Endothelial cell of umbilical vein (primary cell): ENCODE results near the gene GBF1. TPM values are rescaled to one million over a fixed set of nuclear protein-coding genes. Genes with fewer than 3 reads are reported as not detected.

Source experiments
- BruUV-seq: library from RNA; stranded (reverse); fragments of 400-500 nt; replicated peaks from 2 replicates; lab custom pipeline; 2021; lab: Mats Ljungman, UMichigan
- CTCF ChIA-PET: fragments of 300-600, 350-600 bp; sonication (Branson Sonifier 250); formaldehyde crosslinking; loops from one replicate; lab custom pipeline; 2021; ENCODE audit warnings: antibody characterized with exemption, inconsistent platforms; lab: Charles Lee
- POLR2A ChIA-PET: fragments of 300-600, 350-600 bp; sonication (Branson Sonifier 250); formaldehyde crosslinking; loops from one replicate; lab custom pipeline; 2021; ENCODE audit warnings: antibody characterized with exemption, inconsistent platforms; lab: Charles Lee
- DNase-seq: peaks from one replicate; pipeline ENCODE4 v3.0.0-alpha.2; 2011; ENCODE audit warnings: low read depth, low spot score
- FAIRE-seq: peaks from 2 replicates; lab custom pipeline; 2011; peaks lifted over from hg19 to GRCh38; lab: Jason Lieb, UNC
- H2AFZ ChIP-seq: 2 replicates; pipeline ENCODE4 v1.6.0; 2012; ENCODE audit warnings: low read depth, low read length, control low read depth, inconsistent platforms
- H3K27ac ChIP-seq: 2 replicates; pipeline ENCODE4 v1.5.1; 2011; ENCODE audit warnings: low read depth, mild to moderate bottlenecking, control low read depth, low read length, moderate library complexity; ENCODE audit not compliant: insufficient read depth
- H3K27me3 ChIP-seq, 2 experiments: 2 replicates each; pipeline versions ENCODE4 v1.6.0 to v1.6.1; 2011; ENCODE audit warnings: low read length in 2 of 2, mixed read lengths in 1 of 2; ENCODE audit not compliant: control insufficient read depth in 2 of 2, insufficient read depth in 2 of 2
- H3K36me3 ChIP-seq, 2 experiments: 2 replicates in 1 of 2; 3 replicates in 1 of 2; pipeline ENCODE4 v1.5.1; 2011; ENCODE audit warnings: low read length in 2 of 2, mild to moderate bottlenecking in 1 of 2, moderate library complexity in 1 of 2; ENCODE audit not compliant: control insufficient read depth in 2 of 2, insufficient read depth in 2 of 2; ENCODE audit errors: extremely low read depth in 1 of 2
- H3K4me1 ChIP-seq: 3 replicates; pipeline ENCODE4 v1.5.1; 2011; ENCODE audit warnings: mild to moderate bottlenecking, low read length; ENCODE audit not compliant: control insufficient read depth, insufficient read depth; ENCODE audit errors: extremely low read depth
- H3K4me2 ChIP-seq: 2 replicates; pipeline ENCODE4 v1.6.1; 2011; ENCODE audit warnings: low read length, control low read depth, mixed read lengths; ENCODE audit not compliant: insufficient read depth
- H3K4me3 ChIP-seq, 3 experiments: fragments of 200-600 bp in 1 of 3; sonication (generic), shearing (Covaris generic) in 1 of 3; replicated peaks in 1 of 3; 2 replicates each; pipeline ENCODE4 v1.5.1; 2011 to 2016; ENCODE audit warnings: control low read depth in 3 of 3, low read length in 3 of 3, mild to moderate bottlenecking in 2 of 3, inconsistent platforms in 1 of 3, low read depth in 1 of 3, moderate library complexity in 1 of 3; ENCODE audit not compliant: insufficient read depth in 1 of 3
- H3K79me2 ChIP-seq: 2 replicates; pipeline ENCODE4 v1.6.0; 2012; ENCODE audit warnings: low read length, inconsistent platforms; ENCODE audit not compliant: control insufficient read depth, insufficient read depth
- H3K9ac ChIP-seq: replicated peaks from 2 replicates; pipeline ENCODE3; 2011; ENCODE audit warnings: low read length, control low read depth; ENCODE audit not compliant: insufficient read depth; ENCODE audit errors: extremely low read depth
- H3K9me1 ChIP-seq: replicated peaks from 3 replicates; pipeline ENCODE4 v1.6.0; 2011; ENCODE audit warnings: mild to moderate bottlenecking, low read length; ENCODE audit not compliant: control insufficient read depth, insufficient read depth; ENCODE audit errors: extremely low read depth
- H3K9me3 ChIP-seq: replicated peaks from 2 replicates; pipeline ENCODE4 v1.5.1; 2012; ENCODE audit warnings: low read length, inconsistent platforms; ENCODE audit not compliant: control insufficient read depth, insufficient read depth
- H4K20me1 ChIP-seq: replicated peaks from 2 replicates; pipeline ENCODE3; 2011; ENCODE audit warnings: mild to moderate bottlenecking, low read length; ENCODE audit not compliant: control insufficient read depth, insufficient read depth; ENCODE audit errors: extremely low read depth
- EZH2 ChIP-seq: IDR thresholded peaks from 2 replicates; pipeline ENCODE4 v1.6.1; 2012; ENCODE audit warnings: borderline replicate concordance, low read depth, mild to moderate bottlenecking, moderate library complexity, low read length, inconsistent platforms; ENCODE audit not compliant: severe bottlenecking
- FOS ChIP-seq: IDR thresholded peaks from 2 replicates; pipeline ENCODE4 v1.6.1; 2011; ENCODE audit warnings: mild to moderate bottlenecking, low read length, moderate library complexity, borderline replicate concordance; ENCODE audit not compliant: insufficient read depth
- GATA2 ChIP-seq: IDR thresholded peaks from 2 replicates; pipeline ENCODE4 v1.7.0; 2011; ENCODE audit warnings: low read depth, mild to moderate bottlenecking, moderate library complexity, mixed read lengths, low read length; ENCODE audit not compliant: insufficient read length, insufficient read depth
- JUN ChIP-seq: IDR thresholded peaks from 2 replicates; pipeline ENCODE4 v1.6.1; 2011; ENCODE audit warnings: borderline replicate concordance, low read depth; ENCODE audit not compliant: insufficient read length, insufficient read depth
- MYC ChIP-seq: IDR thresholded peaks from one replicate; pipeline ENCODE4 v1.6.1; 2011; ENCODE audit warnings: mild to moderate bottlenecking, low read depth, low read length
- POLR2A ChIP-seq: IDR thresholded peaks from 2 replicates; pipeline ENCODE4 v1.6.1; 2012; ENCODE audit warnings: low read depth, mild to moderate bottlenecking, control low read depth, low read length
- POLR2AphosphoS5 ChIP-seq: IDR thresholded peaks from 2 replicates; pipeline ENCODE4 v1.6.1; 2012; ENCODE audit warnings: low read depth, mild to moderate bottlenecking, control low read depth, low read length, moderate library complexity; ENCODE audit not compliant: insufficient read depth
- dilution Hi-C: fragments of 300-500 bp; cut with MboI; formaldehyde crosslinking; loops from one replicate; pipeline ENCODE4 v1.15.0; 2019; ENCODE audit warnings: low sequenced_read_pairs; ENCODE audit not compliant: extremely low pct_ligation_motif_present
- intact Hi-C: fragments of 100-400 bp; cut with micrococcal nuclease; formaldehyde crosslinking; loops from one replicate; pipeline ENCODE4 v1.10.0; 2022
- polyA plus RNA-seq, 4 experiments: library from polyadenylated mRNA; depleted of rRNA in 3 of 4; stranded (reverse) in 3 of 4; unstranded in 1 of 4; fragments of >200 nt; gene quantifications; 2 replicates each; pipeline versions ENCODE4 v1.2.1 to v1.2.3, GENCODE V29; 2011 to 2012; ENCODE audit warnings: missing spikeins in 1 of 4
- total RNA-seq: library from RNA; stranded (reverse); gene quantifications from 2 replicates; pipeline ENCODE4 v1.2.3, GENCODE V29; 2021
- TF ChIP-seq, protein P1 (sequence below), 2 donors: IDR thresholded peaks; 1 replicate in 1 of 2; 2 replicates in 1 of 2; pipeline ENCODE4 v1.5.1; 2011; ENCODE audit warnings: low read length in 2 of 2, mild to moderate bottlenecking in 2 of 2, moderate library complexity in 2 of 2, control low read depth in 1 of 2, inconsistent platforms in 1 of 2, low read depth in 1 of 2; ENCODE audit not compliant: insufficient read depth in 1 of 2; ENCODE audit errors: extremely low read depth in 1 of 2
- TF ChIP-seq, protein P2 (sequence below): IDR thresholded peaks from 2 replicates; pipeline ENCODE4 v1.6.1; 2011; ENCODE audit not compliant: insufficient read depth, insufficient read length

The GBF1 gene
- total and polyA plus RNA-seq, 2 donors (not counting 3 experiments of a cell fraction or from before 2014, with no cell fraction given), result 26.0 to 49.7 TPM

DNA sequence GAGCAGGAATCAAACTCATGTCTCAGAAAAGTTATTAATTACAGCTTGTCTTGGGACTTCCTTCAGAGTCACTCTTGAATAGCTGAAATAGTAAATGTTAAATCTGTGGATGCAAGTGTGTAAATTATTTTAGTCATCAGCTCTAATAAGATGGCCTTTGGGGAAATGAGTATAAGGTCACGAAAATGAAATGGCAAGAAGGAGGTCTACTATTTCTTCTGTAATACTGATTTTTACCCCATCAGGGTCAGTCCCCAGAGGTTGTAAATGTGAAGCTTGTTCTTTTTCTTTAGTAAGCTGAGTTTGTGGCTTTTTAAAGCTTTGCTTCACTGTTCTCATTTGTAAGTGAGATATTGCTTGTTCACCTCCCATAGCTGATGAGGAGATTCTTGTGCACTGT, 63.9 kb downstream of the GBF1 start:
- no peak for DNase-seq
- dilution Hi-C loops, result no loop called here
- Histone ChIP-seq H2AFZ (no peak overlapping the region), H4K20me1 (peaks cover 4% of the 10 kb centered on the region), H3K36me3 (no peaks in the 10 kb centered on the region), H3K27ac (no peak overlapping the region), H3K9me3 (no peaks in the 10 kb centered on the region), H3K4me2 (no peak overlapping the region), H3K4me3 (no peak overlapping the region), H3K27me3 (no peaks in the 10 kb centered on the region), H3K9me1 (no peaks in the 10 kb centered on the region), H3K4me1 (peaks cover 16% of the 10 kb centered on the region), H3K9ac (no peak overlapping the region), H3K79me2 (peaks cover 47% of the 10 kb centered on the region)
- FAIRE-seq, result no peak
- intact Hi-C loops, result no loop called here
- CTCF ChIA-PET, result interaction anchor here (0.7 to 5.7 kb wide), 5 partner anchors 10 to 78 kb away, joined by 3 to 48 read pairs (median 3); no protein-coding TSS in a partner anchor
- POLR2A ChIA-PET, result interaction anchor here (0.6 kb wide), 1 partner anchor 14 kb away, joined by 9 read pairs; no protein-coding TSS in a partner anchor
- BruUV-seq, result no TSS peak
- TF ChIP-seq POLR2AphosphoS5, result no peak
- TF ChIP-seq, protein P1, sequence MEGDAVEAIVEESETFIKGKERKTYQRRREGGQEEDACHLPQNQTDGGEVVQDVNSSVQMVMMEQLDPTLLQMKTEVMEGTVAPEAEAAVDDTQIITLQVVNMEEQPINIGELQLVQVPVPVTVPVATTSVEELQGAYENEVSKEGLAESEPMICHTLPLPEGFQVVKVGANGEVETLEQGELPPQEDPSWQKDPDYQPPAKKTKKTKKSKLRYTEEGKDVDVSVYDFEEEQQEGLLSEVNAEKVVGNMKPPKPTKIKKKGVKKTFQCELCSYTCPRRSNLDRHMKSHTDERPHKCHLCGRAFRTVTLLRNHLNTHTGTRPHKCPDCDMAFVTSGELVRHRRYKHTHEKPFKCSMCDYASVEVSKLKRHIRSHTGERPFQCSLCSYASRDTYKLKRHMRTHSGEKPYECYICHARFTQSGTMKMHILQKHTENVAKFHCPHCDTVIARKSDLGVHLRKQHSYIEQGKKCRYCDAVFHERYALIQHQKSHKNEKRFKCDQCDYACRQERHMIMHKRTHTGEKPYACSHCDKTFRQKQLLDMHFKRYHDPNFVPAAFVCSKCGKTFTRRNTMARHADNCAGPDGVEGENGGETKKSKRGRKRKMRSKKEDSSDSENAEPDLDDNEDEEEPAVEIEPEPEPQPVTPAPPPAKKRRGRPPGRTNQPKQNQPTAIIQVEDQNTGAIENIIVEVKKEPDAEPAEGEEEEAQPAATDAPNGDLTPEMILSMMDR (IDR thresholded peaks at IDR 0.05; ENCODE audit: extremely low read depth in 1 of 2, insufficient read depth in 1 of 2, low read depth in 1 of 2, low read length in 2 of 2), result no peak
- TF ChIP-seq POLR2A, result no peak
- TF ChIP-seq, protein P2, sequence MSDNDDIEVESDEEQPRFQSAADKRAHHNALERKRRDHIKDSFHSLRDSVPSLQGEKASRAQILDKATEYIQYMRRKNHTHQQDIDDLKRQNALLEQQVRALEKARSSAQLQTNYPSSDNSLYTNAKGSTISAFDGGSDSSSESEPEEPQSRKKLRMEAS, result no peak
- no peak for TF ChIP-seq GATA2
- TF ChIP-seq MYC, result no peak
- no peak for TF ChIP-seq JUN
- no peak for TF ChIP-seq EZH2
- TF ChIP-seq FOS, result no peak
